HG03460 (cell line): ENCODE results near the gene BCL2L1.
A peak's percentile ranks its signal among the peaks of the same experiment; 100 is the strongest.

Source experiments
- ATAC-seq: cut with Tn5 transposase; IDR thresholded peaks from one replicate; pipeline ENCODE4 v1.9.1; 2021; ENCODE audit not compliant: unreplicated experiment

The BCL2L1 gene

GRCh38 chr20:31694842-31695593, 27.6 kb downstream of the BCL2L1 start:
- ATAC-seq, result no peak

GRCh38 chr20:31693987-31694661, 28.5 kb downstream of the BCL2L1 start:
- no peak for ATAC-seq

GRCh38 chr20:31693402-31693801, 29.3 kb downstream of the BCL2L1 start:
- no peak for ATAC-seq

- ATAC-seq, result no peak
Measured at GRCh38 chr20:31691646-31692275, 30.9 kb downstream of the BCL2L1 start.

- no peak for ATAC-seq
Measured at GRCh38 chr20:31690124-31690666, 32.5 kb downstream of the BCL2L1 start.

GRCh38 chr20:31689141-31689540, 33.5 kb downstream of the BCL2L1 start:
- ATAC-seq, result no peak

GRCh38 chr20:31687777-31688176, 34.9 kb downstream of the BCL2L1 start:
- ATAC-seq, result no peak

- ATAC-seq, result peak; percentile 5
Measured at GRCh38 chr20:31685853-31686643, 36.6 kb downstream of the BCL2L1 start.

- peak; percentile 59 for ATAC-seq
Measured at GRCh38 chr20:31684153-31685015, 38.3 kb downstream of the BCL2L1 start.

GRCh38 chr20:31682927-31683326, 39.7 kb downstream of the BCL2L1 start:
- ATAC-seq, result no peak

GRCh38 chr20:31682352-31682751, 40.3 kb downstream of the BCL2L1 start:
- ATAC-seq, result no peak

- ATAC-seq, result no peak
Measured at GRCh38 chr20:31681769-31682168, 40.9 kb downstream of the BCL2L1 start.

- no peak for ATAC-seq
Measured at GRCh38 chr20:31681128-31681727, 41.4 kb downstream of the BCL2L1 start.

- ATAC-seq, result no peak
Measured at GRCh38 chr20:31680286-31681127, 42.2 kb downstream of the BCL2L1 start.

- ATAC-seq, result no peak
Measured at GRCh38 chr20:31679357-31680285, 43.0 kb downstream of the BCL2L1 start.

GRCh38 chr20:31678389-31679356, 44.0 kb downstream of the BCL2L1 start:
- no peak for ATAC-seq
